ENCODE data around the gene FAM124A.

- TF ChIP-seq CTCF (IDR thresholded peaks at IDR 0.05; ENCODE audit: low read depth, low read length) (no peak), EZH2phosphoT487 (IDR thresholded peaks at IDR 0.05; ENCODE audit: low read depth) (no peak)
Observed at GRCh38 chr13:51179432-51179971, 42.7 kb upstream of the FAM124A start.

All from OCI-LY3 (cell line).